Vagina (tissue), 2 donors: ENCODE measurements around the gene SNUPN. TPM values are rescaled to one million over a fixed set of nuclear protein-coding genes. Genes with fewer than 3 reads are reported as not detected.

Experiments used
- DNase-seq, 2 donors: peaks; one replicate each; pipeline ENCODE4 v3.0.0-alpha.2; 2017; ENCODE audit errors: extremely low spot score in 2 of 2
- H3K27ac ChIP-seq: fragments of 200-600 bp; sonication (generic); one replicate; pipeline ENCODE4 v1.5.1; 2019
- H3K27me3 ChIP-seq: fragments of 200-600 bp; sonication (generic); one replicate; pipeline ENCODE4 v1.5.1; 2019
- H3K36me3 ChIP-seq, 2 donors: fragments of 200-600 bp; sonication (generic); one replicate each; pipeline ENCODE4 v1.5.1; 2017 to 2019
- H3K4me1 ChIP-seq: fragments of 200-600 bp; sonication (generic); one replicate; pipeline ENCODE4 v1.5.1; 2019
- H3K4me3 ChIP-seq, 2 donors: fragments of 200-600 bp; sonication (generic); 1 replicate in 1 of 2; 2 replicates in 1 of 2; pipeline ENCODE4 v1.5.1; 2016 to 2019
- H3K9me3 ChIP-seq: fragments of 200-600 bp; sonication (generic); one replicate; pipeline ENCODE4 v1.5.1; 2019
- POLR2A ChIP-seq, 2 donors: fragments of 450-650 bp; IDR thresholded peaks; one replicate each; pipeline ENCODE4 v1.6.1; 2017; ENCODE audit warnings: antibody characterized with exemption in 2 of 2, mild to moderate bottlenecking in 2 of 2, moderate library complexity in 2 of 2
- POLR2AphosphoS5 ChIP-seq, 2 donors: sonication (generic); formaldehyde crosslinking; IDR thresholded peaks; one replicate each; pipeline ENCODE4 v1.9.0; 2017; ENCODE audit warnings: antibody characterized with exemption in 2 of 2, mild to moderate bottlenecking in 2 of 2, low read depth in 1 of 2; ENCODE audit not compliant: insufficient read depth in 1 of 2
- intact Hi-C: fragments of 100-400 bp; cut with DNase I; formaldehyde crosslinking; loops from one replicate; pipeline ENCODE4 v1.15.1; 2023
- total RNA-seq: library from RNA; depleted of rRNA; stranded (reverse); fragments of >200 nt; gene quantifications from one replicate; pipeline ENCODE4 v1.2.3, GENCODE V29; 2016
- TF ChIP-seq, protein P1 (sequence below), 3 experiments: fragments of 450-650 bp in 2 of 3; fragments of 200-600 bp in 1 of 3; sonication (generic) in 1 of 3; IDR thresholded peaks; one replicate each; pipeline ENCODE4 v1.5.1; 2017 to 2019; ENCODE audit warnings: antibody characterized with exemption in 3 of 3, mild to moderate bottlenecking in 2 of 3, moderate library complexity in 2 of 3

The SNUPN gene
- total RNA-seq, 1 donor from 2014 or later = 21.9 TPM

DNA sequence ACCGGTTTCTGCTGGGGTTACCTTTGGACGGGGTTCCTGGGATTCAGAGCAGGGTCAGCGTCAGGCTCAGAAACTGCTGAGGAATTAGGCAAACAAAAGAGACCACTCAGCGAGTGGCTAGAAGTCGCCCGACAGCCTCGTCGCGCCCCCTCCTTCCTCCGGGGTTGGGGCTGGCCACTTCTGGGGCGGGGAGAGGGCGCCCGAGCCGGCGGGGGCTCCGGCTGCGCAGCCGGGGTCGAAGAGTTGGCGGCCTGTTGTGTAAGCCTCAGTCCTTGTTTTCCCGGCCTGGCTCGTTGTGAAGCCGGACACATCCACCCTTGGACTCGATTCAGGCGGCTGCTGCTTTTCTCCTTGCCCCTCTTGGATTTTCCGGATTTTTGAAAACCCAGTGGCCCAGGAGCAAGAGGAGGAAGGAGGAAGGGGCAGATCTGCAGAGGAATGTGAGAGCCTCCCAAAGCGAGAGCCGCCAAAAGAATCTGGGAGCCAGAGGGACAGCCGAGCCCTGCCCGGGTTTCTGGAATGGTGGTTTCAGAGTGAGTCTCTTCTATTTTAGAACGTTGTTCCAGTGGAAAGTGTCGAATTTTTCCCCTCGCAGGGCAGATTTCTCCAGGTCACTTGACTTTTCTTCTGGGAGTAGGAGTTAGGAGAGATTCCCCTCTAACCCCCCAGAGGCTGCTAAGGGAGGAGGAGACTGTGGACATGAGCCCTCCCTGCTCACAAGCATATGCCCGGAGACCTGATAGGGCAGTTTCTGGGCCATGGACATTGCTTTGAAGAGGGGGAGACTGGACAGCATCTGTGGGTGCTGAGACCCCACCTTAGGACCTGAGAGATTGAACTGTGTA lies 22.9 kb upstream of the SNUPN start:
- Histone ChIP-seq H3K27me3 (no peaks in the 10 kb centered on the region), H3K27ac (peak overlapping the region; percentile 93), H3K36me3 (peaks cover 0 to 7% of the 10 kb centered on the region in 2 donors), H3K4me3 (peak overlapping the region; percentile 67 to 70), H3K9me3 (no peaks in the 10 kb centered on the region), H3K4me1 (peaks cover 65% of the 10 kb centered on the region)
- no peak for TF ChIP-seq POLR2A (IDR thresholded peaks at IDR 0.05)
- TF ChIP-seq POLR2AphosphoS5 (IDR thresholded peaks at IDR 0.05; ENCODE audit: insufficient read depth in 1 of 2, low read depth in 1 of 2) = peak in 1 of 2 donors; percentile 2
- peak in 1 of 2 donors; percentile 89 for DNase-seq
- intact Hi-C loops = no loop called here

DNA sequence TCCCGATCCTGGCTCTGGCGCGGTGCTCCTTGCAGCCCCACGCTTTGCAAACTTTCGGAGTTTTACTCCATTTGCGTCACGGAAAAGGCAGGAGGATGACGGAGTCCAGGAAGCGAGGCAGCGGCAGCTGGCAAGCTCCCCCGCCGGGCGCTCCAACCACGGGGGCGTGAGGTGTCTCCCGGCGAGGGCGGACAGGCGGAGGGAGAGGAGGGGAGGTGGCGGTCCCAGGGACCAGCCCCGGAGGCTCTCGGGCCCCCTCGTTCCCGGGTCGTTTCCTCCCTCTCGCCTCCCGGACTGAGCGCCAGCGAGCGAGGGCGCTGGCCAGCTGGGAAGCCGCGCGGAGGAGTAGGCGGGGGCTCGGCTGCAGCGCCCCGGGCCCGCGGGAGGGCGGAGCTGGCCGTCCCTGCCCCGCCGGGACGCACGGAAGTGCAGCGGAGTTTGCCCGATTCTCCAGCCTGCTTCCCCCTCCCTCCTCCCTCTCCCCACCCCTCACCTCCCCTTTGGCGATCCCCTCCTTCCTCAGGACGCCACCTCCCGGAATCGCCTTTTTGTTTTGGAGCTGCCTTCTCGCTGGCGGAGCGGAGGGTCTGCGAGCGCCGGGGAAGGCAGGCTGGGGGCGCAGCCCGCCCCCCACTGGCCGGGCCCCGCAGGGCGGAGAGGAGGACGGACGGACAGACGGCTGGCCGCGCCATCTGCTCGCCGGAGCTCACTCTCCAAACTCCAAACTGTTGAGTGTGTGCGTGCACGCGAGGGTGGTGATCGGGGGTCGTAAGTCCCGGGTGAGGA lies 22.0 kb upstream of the SNUPN start, which contains the start of gene SNX33:
SNX33 (plus strand) TSS at position 543 of the 786 bp plus-strand sequence. CDS start 1,191 bp downstream, outside the sequence.
- intact Hi-C loops = no loop called here
- peak within 1 kb of the TSS; percentile 67 to 70 for H3K4me3 ChIP-seq
- TF ChIP-seq POLR2A (IDR thresholded peaks at IDR 0.05) = peak in 1 of 2 donors; percentile 53
- TF ChIP-seq POLR2AphosphoS5 (IDR thresholded peaks at IDR 0.05; ENCODE audit: insufficient read depth in 1 of 2, low read depth in 1 of 2) = peak in 1 of 2 donors; percentile 81
- TF ChIP-seq, protein P1, sequence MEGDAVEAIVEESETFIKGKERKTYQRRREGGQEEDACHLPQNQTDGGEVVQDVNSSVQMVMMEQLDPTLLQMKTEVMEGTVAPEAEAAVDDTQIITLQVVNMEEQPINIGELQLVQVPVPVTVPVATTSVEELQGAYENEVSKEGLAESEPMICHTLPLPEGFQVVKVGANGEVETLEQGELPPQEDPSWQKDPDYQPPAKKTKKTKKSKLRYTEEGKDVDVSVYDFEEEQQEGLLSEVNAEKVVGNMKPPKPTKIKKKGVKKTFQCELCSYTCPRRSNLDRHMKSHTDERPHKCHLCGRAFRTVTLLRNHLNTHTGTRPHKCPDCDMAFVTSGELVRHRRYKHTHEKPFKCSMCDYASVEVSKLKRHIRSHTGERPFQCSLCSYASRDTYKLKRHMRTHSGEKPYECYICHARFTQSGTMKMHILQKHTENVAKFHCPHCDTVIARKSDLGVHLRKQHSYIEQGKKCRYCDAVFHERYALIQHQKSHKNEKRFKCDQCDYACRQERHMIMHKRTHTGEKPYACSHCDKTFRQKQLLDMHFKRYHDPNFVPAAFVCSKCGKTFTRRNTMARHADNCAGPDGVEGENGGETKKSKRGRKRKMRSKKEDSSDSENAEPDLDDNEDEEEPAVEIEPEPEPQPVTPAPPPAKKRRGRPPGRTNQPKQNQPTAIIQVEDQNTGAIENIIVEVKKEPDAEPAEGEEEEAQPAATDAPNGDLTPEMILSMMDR (IDR thresholded peaks at IDR 0.05) = peak in 2 of 3 experiments; percentile 27 to 38
- H3K27me3 ChIP-seq = no peaks in the 10 kb centered on the region
- DNase-seq = peak in 1 of 2 donors; percentile 91
- H3K27ac ChIP-seq = peak within 1 kb of the TSS; percentile 93
- peaks cover 0 to 7% of the 10 kb centered on the region in 2 donors for H3K36me3 ChIP-seq
- no peaks in the 10 kb centered on the region for H3K9me3 ChIP-seq
- H3K4me1 ChIP-seq = peaks cover 57% of the 10 kb centered on the region

DNA sequence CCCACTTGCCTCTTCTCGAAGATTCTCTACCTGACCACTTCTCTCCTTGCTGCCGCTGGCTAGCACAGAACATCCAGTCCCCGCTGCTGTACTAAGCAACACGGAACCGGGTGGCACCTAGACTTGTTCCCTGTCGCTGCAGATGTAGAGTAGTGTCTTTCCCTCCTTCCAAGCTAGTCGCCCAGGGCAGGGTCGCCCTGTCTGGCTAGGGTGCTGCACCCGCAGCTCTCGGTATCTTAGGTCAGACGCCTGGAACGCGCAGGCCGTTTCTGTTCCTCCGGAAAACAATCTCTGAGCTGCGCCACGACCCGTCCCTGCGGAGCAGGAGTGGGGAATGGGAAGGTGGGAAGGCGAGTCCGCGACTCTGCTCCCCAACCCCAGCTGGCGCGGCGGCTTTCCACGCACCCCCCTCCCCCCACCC lies 21.4 kb upstream of the SNUPN start:
- peaks cover 0 to 7% of the 10 kb centered on the region in 2 donors for H3K36me3 ChIP-seq
- H3K4me1 ChIP-seq = peaks cover 51% of the 10 kb centered on the region
- H3K27me3 ChIP-seq = no peaks in the 10 kb centered on the region
- H3K4me3 ChIP-seq = peak overlapping the region; percentile 67 to 70
- H3K27ac ChIP-seq = peak overlapping the region; percentile 93
- DNase-seq = peak in 1 of 2 donors; percentile 90
- no peaks in the 10 kb centered on the region for H3K9me3 ChIP-seq
- TF ChIP-seq, protein P1 (IDR thresholded peaks at IDR 0.05) = no peak
- no peak for TF ChIP-seq POLR2A (IDR thresholded peaks at IDR 0.05)
- TF ChIP-seq POLR2AphosphoS5 (IDR thresholded peaks at IDR 0.05; ENCODE audit: insufficient read depth in 1 of 2, low read depth in 1 of 2) = peak in 1 of 2 donors; percentile 72
- intact Hi-C loops = no loop called here

DNA sequence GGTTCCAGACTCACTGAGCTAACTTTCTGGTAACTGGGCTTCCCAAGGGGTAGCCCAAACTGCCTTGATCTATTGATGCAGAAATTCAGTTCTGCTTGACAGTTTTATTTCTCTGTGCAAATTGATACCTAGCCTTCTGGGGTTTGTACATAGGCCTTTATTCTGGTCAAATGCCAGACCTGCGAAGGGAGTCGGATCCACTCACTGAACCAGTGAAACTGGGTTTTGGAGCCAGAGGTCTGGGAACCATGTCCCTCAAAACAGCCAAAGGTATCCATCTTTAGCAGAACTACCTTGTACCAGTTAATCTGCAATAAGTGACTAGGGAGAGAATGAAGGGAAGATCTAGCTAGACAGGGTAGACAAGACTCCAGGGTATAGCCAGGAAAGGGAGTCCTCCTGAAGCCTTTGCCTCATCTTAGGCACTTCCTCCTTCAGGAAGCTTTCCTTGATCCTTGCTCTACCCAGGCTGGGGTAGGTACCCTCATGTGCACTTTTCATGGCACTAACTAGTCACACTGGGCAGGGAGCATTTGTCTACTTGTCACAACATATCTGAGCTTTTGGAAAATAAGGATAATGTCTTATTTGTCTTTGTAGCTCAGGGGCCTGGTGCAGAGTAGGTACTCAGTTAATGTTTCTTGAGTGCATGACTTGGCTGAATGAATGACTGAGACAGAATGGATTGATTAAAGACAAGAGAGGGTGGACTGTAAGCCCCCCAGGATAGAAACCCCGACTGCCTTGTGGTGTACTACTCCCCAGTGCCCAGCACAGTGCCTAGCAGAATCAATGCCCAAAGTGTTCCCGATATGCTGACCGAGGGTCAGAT lies 20.8 kb upstream of the SNUPN start:
- Histone ChIP-seq H3K36me3 (peaks cover 0 to 7% of the 10 kb centered on the region in 2 donors), H3K9me3 (no peaks in the 10 kb centered on the region), H3K4me1 (peaks cover 46% of the 10 kb centered on the region), H3K27ac (peak overlapping the region; percentile 93), H3K4me3 (peak overlapping the region; percentile 67 to 70), H3K27me3 (no peaks in the 10 kb centered on the region)
- intact Hi-C loops = no loop called here
- TF ChIP-seq POLR2A (IDR thresholded peaks at IDR 0.05) = no peak
- TF ChIP-seq, protein P1 (IDR thresholded peaks at IDR 0.05) = no peak
- no peak for TF ChIP-seq POLR2AphosphoS5 (IDR thresholded peaks at IDR 0.05; ENCODE audit: insufficient read depth in 1 of 2, low read depth in 1 of 2)
- DNase-seq = no peak
